ENCODE measurements around the gene FADS1.

Gene FADS1

GRCh38 chr11:61816736-61817455, at the start of gene FADS1:
FADS1 (minus strand) TSS chr11:61817003; CDS start chr11:61816929, 74 bp downstream.
- peak; percentile 99 for DNase-seq

DNA sequence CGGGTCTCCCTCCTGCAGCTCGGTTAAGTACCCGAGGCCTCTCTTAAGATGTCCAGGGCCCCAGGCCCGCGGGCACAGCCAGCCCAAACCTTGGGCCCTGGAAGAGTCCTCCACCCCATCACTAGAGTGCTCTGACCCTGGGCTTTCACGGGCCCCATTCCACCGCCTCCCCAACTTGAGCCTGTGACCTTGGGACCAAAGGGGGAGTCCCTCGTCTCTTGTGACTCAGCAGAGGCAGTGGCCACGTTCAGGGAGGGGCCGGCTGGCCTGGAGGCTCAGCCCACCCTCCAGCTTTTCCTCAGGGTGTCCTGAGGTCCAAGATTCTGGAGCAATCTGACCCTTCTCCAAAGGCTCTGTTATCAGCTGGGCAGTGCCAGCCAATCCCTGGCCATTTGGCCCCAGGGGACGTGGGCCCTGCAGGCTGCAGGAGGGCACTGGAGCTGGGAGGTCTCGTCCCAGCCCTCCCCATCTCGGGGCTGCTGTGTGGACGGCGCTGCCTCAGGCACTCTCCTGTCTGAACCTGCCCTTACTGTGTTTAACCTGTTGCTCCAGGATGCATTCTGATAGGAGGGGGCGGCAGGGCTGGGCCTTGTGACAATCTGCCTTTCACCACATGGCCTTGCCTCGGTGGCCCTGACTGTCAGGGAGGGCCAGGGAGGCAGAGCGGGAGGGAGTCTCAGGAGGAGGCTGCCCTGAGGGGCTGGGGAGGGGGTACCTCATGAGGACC, 49.6 kb upstream of the FADS1 start:
- no peak for DNase-seq

GRCh38 chr11:61864814-61865775, 48.3 kb upstream of the FADS1 start:
- no peak for DNase-seq

DNA sequence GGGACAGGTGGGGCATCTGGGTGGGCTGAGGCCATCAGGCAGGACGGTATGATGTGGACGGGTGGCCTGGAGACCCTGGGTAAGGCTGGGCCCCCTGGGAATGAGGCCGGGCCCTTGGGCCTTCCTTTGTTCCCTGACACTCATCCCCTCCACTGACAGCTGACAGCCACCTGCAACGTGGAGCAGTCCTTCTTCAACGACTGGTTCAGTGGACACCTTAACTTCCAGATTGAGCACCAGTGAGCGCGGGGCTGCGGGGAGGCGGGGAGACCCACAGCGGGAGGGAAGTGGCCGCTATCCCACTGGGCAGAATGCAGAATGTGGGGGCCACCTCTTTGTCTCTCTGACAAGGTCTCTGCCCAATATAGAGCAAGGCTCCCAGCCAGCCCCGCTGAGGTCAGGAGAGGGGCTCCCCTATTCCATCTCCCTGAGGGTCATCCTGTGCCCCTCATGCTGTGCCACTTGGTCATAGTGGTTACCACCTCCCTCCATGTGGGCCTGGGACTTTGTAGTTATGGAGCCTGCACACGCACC, 46.8 kb upstream of the FADS1 start:
- no peak for DNase-seq

- DNase-seq: no peak
These were observed 46.1 kb upstream of the FADS1 start for GRCh38 chr11:61862714-61863547.

GRCh38 chr11:61861634-61862033, 44.8 kb upstream of the FADS1 start:
- DNase-seq: no peak

- DNase-seq: no peak
These were observed 43.5 kb upstream of the FADS1 start for GRCh38 chr11:61860054-61860903.

GRCh38 chr11:61855939-61856680, 39.3 kb upstream of the FADS1 start:
- no peak for DNase-seq

GRCh38 chr11:61854966-61855714, 38.3 kb upstream of the FADS1 start:
- DNase-seq: no peak

- DNase-seq: no peak
These were observed 37.5 kb upstream of the FADS1 start for GRCh38 chr11:61854206-61854895.

GRCh38 chr11:61853698-61854169, 36.9 kb upstream of the FADS1 start:
- no peak for DNase-seq

DNA sequence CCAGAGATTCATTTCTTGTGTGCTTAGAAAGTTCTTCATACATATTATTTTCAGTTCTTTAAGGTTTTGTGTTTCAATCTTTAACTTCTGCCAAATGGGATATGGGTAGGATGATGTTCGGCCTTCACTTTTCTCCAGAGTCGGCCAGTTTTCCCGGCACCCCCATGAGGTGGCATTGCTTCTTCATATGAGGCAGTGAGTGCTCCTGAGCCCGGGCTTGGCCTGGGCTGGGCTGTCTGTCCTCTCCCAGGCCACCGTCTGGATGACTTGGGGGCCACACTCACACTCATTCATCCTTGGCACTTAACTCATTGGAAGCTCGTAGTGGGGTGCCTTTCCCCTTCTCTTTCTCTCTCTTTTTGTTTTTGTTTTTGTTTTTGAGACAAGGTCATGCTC, 35.1 kb upstream of the FADS1 start:
- DNase-seq: no peak

DNA sequence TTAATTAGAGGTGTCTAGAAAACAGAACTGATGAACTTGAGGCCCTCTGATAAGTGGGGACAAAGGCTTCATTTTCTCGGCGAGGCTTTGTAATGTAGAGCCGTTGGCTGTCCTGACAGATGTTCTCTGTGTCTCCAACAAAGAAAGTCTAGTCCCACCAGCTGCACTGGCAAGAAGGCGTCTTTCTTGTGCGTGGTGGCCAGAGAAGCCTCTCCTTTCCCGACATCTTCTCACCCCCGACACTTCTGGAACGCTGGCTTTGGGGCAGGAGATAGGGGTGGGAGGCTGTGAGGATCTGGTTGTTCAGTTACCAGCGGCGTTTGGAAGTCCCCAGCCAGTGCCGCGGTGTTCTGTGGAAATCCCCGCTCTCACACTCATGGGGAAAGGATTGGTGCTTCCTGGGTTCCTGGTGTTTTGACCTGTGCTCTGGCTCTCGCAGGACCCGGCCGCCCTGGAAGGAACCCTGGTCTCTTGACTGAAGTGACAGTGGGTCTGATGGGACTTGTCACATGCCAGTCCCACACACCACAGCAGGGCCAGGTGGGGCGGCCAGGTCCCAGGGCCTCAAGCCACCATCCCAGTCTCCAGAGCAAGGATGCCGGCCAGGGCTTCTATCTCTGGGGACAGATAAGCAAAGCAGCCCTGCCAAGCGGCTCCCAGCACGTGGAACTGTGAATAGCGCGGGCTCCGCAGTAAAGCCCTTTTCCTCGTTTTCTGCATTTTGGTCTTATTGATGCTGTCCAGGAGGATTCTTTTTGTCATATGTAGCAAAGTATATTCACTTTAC, 34.5 kb upstream of the FADS1 start:
- DNase-seq: no peak

DNA sequence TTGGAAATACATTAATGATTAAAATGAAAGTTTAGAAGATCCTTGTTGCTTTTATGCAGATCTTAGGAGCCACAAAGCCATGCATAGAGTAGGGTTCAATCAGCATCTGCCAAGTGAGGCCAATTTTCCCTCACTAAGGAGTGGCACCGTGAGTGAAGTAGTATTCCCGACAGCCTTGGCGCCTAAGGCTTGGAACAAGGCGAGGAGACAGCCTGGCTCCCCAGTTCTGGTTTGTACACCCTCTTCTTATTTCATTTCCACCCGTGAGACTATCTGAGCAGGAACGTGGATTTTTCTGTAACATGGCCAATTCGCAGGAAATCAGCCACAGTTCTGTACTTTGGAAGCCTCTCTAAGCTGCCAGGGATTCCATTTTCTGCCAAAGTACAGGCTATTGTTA, 33.9 kb upstream of the FADS1 start:
- DNase-seq: no peak

GRCh38 chr11:61848631-61849030, 31.8 kb upstream of the FADS1 start:
- no peak for DNase-seq

- no peak for DNase-seq
These were observed 31.2 kb upstream of the FADS1 start for GRCh38 chr11:61847914-61848581.

GRCh38 chr11:61846362-61847020, 29.7 kb upstream of the FADS1 start:
- DNase-seq: no peak
